ENCODE data around the gene IMMP2L.

Gene IMMP2L

GRCh38 chr7:111063166-111063565, 499.1 kb downstream of the IMMP2L start:
- no peak for DNase-seq

- no peak for DNase-seq
Measured at GRCh38 chr7:111059833-111060232, 502.5 kb downstream of the IMMP2L start.

GRCh38 chr7:111057066-111057465, 505.2 kb downstream of the IMMP2L start:
- DNase-seq, result no peak

GRCh38 chr7:111056371-111056770, 505.9 kb downstream of the IMMP2L start:
- DNase-seq, result no peak

GRCh38 chr7:111053035-111053434, 509.3 kb downstream of the IMMP2L start:
- no peak for DNase-seq

GRCh38 chr7:111051832-111052231, 510.5 kb downstream of the IMMP2L start:
- DNase-seq, result no peak

GRCh38 chr7:111050875-111051416, 511.3 kb downstream of the IMMP2L start:
- DNase-seq, result no peak

GRCh38 chr7:111049971-111050680, 512.2 kb downstream of the IMMP2L start:
- DNase-seq, result no peak

- no peak for DNase-seq
Measured at GRCh38 chr7:111047595-111047994, 514.7 kb downstream of the IMMP2L start.

- DNase-seq, result no peak
Measured at GRCh38 chr7:111045449-111045848, 516.8 kb downstream of the IMMP2L start.

- no peak for DNase-seq
Measured at GRCh38 chr7:111043561-111043960, 518.7 kb downstream of the IMMP2L start.

GRCh38 chr7:111042842-111043241, 519.5 kb downstream of the IMMP2L start:
- DNase-seq, result no peak

- no peak for DNase-seq
Measured at GRCh38 chr7:111041577-111041976, 520.7 kb downstream of the IMMP2L start.

- no peak for DNase-seq
Measured at GRCh38 chr7:111038185-111038584, 524.1 kb downstream of the IMMP2L start.

GRCh38 chr7:111031916-111032315, 530.4 kb downstream of the IMMP2L start:
- no peak for DNase-seq

GRCh38 chr7:111030336-111030735, 532.0 kb downstream of the IMMP2L start:
- DNase-seq, result no peak

- DNase-seq, result peak in 1 of 5 donors; percentile 61
Measured at GRCh38 chr7:111029574-111030251, 532.6 kb downstream of the IMMP2L start.

GRCh38 chr7:111029141-111029572, 533.1 kb downstream of the IMMP2L start:
- DNase-seq, result no peak

- peak in 1 of 5 donors; percentile 77 for DNase-seq
Measured at GRCh38 chr7:111027396-111027795, 534.9 kb downstream of the IMMP2L start.

- peak in 1 of 5 donors; percentile 32 for DNase-seq
Measured at GRCh38 chr7:111026806-111027205, 535.5 kb downstream of the IMMP2L start.

GRCh38 chr7:111026343-111026742, 535.9 kb downstream of the IMMP2L start:
- no peak for DNase-seq

- peak in 1 of 5 donors; percentile 86 for DNase-seq
Measured at GRCh38 chr7:111025006-111025405, 537.3 kb downstream of the IMMP2L start.

- no peak for DNase-seq
Measured at GRCh38 chr7:111018960-111019736, 543.1 kb downstream of the IMMP2L start.

Measured in T-helper 1 cell (primary cell).